Islet precursor cell (in vitro differentiated cells): ENCODE results near the gene SCN1A.
"Not testable (repeated sequence)": the region's sequence is repeated elsewhere in the genome, so short reads cannot be mapped to it uniquely, and the experiment has no call there.

ENCODE experiments used
- DNase-seq: peaks from one replicate; pipeline ENCODE4 v3.0.0-alpha.2; 2018

Gene SCN1A

GRCh38 chr2:166135152-166135848, 7.5 kb upstream of the SCN1A start:
- DNase-seq = no peak

GRCh38 chr2:166134252-166135151, 6.7 kb upstream of the SCN1A start:
- no peak for DNase-seq

GRCh38 chr2:166133653-166134052, 5.8 kb upstream of the SCN1A start:
- DNase-seq = no peak

GRCh38 chr2:166128156-166128505, 311 bp upstream of the SCN1A start:
- no peak for DNase-seq

GRCh38 chr2:166126007-166126639, 1.7 kb downstream of the SCN1A start:
- DNase-seq = no peak

- DNase-seq = no peak
Observed at GRCh38 chr2:166125557-166125956, 2.3 kb downstream of the SCN1A start.

- DNase-seq = no peak
Observed at GRCh38 chr2:166118180-166118579, 9.6 kb downstream of the SCN1A start.

- DNase-seq = no peak
Observed at GRCh38 chr2:166117491-166117890, 10.3 kb downstream of the SCN1A start.

- no peak for DNase-seq
Observed at GRCh38 chr2:166115589-166115988, 12.2 kb downstream of the SCN1A start.

- no peak for DNase-seq
Observed at GRCh38 chr2:166112193-166112605, 15.6 kb downstream of the SCN1A start.

- DNase-seq = no peak
Observed at GRCh38 chr2:166106431-166107015, 21.3 kb downstream of the SCN1A start.

- no peak for DNase-seq
Observed at GRCh38 chr2:166104773-166105172, 23.0 kb downstream of the SCN1A start.

GRCh38 chr2:166104084-166104483, 23.7 kb downstream of the SCN1A start:
- DNase-seq = no peak

GRCh38 chr2:166103277-166103676, 24.5 kb downstream of the SCN1A start:
- DNase-seq = not testable (repeated sequence)

- no peak for DNase-seq
Observed at GRCh38 chr2:166094325-166094724, 33.5 kb downstream of the SCN1A start.

GRCh38 chr2:166092889-166093288, 34.9 kb downstream of the SCN1A start:
- DNase-seq = no peak

GRCh38 chr2:166091439-166091838, 36.4 kb downstream of the SCN1A start:
- DNase-seq = no peak

GRCh38 chr2:166090908-166091307, 36.9 kb downstream of the SCN1A start:
- DNase-seq = no peak

GRCh38 chr2:166090346-166090745, 37.5 kb downstream of the SCN1A start:
- DNase-seq = no peak

GRCh38 chr2:166088634-166089033, 39.2 kb downstream of the SCN1A start:
- DNase-seq = no peak

- DNase-seq = no peak
Observed at GRCh38 chr2:166084301-166084700, 43.5 kb downstream of the SCN1A start.

GRCh38 chr2:166082736-166083135, 45.1 kb downstream of the SCN1A start:
- DNase-seq = no peak

GRCh38 chr2:166081852-166082251, 46.0 kb downstream of the SCN1A start:
- no peak for DNase-seq
